ENCODE data around the gene ROS1.
"Not testable (repeated sequence)": the region's sequence is repeated elsewhere in the genome, so short reads cannot be mapped to it uniquely, and the experiment has no call there.

The ROS1 gene

GRCh38 chr6:117425431-117426153 lies at the start of gene ROS1:
ROS1 (minus strand) TSS chr6:117425942; CDS start chr6:117425656, 286 bp downstream.
- no peak for DNase-seq

- no peak for DNase-seq
These were observed 47.7 kb upstream of the ROS1 start for GRCh38 chr6:117473401-117473800.

GRCh38 chr6:117472667-117473066 lies 46.9 kb upstream of the ROS1 start:
- DNase-seq: no peak

- no peak for DNase-seq
These were observed 44.0 kb upstream of the ROS1 start for GRCh38 chr6:117469791-117470190.

- no peak for DNase-seq
These were observed 43.6 kb upstream of the ROS1 start for GRCh38 chr6:117469356-117469755.

- DNase-seq: not testable (repeated sequence)
These were observed 42.8 kb upstream of the ROS1 start for GRCh38 chr6:117468527-117468926.

DNA sequence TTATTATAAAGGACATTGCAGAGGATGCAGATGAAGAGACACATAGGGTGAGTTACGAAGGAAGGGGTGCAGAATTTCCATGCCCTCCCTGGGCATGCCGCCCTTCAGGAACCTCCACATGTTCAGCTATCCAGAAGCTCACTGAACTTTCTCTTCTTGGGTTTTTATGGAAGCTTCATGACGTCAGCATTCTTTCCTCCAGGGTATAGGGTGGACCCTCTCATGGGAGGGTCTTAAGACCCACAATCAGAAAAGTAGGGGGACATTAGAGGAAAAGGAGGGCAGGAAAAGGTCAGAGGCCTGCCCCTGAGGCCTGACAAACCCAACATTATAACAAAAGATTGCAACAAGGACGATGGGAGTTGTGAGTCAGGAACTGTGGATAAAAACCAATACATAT lies 42.1 kb upstream of the ROS1 start:
- DNase-seq: no peak

GRCh38 chr6:117465691-117466090 lies 39.9 kb upstream of the ROS1 start:
- DNase-seq: no peak

GRCh38 chr6:117464700-117465099 lies 39.0 kb upstream of the ROS1 start:
- no peak for DNase-seq

DNA sequence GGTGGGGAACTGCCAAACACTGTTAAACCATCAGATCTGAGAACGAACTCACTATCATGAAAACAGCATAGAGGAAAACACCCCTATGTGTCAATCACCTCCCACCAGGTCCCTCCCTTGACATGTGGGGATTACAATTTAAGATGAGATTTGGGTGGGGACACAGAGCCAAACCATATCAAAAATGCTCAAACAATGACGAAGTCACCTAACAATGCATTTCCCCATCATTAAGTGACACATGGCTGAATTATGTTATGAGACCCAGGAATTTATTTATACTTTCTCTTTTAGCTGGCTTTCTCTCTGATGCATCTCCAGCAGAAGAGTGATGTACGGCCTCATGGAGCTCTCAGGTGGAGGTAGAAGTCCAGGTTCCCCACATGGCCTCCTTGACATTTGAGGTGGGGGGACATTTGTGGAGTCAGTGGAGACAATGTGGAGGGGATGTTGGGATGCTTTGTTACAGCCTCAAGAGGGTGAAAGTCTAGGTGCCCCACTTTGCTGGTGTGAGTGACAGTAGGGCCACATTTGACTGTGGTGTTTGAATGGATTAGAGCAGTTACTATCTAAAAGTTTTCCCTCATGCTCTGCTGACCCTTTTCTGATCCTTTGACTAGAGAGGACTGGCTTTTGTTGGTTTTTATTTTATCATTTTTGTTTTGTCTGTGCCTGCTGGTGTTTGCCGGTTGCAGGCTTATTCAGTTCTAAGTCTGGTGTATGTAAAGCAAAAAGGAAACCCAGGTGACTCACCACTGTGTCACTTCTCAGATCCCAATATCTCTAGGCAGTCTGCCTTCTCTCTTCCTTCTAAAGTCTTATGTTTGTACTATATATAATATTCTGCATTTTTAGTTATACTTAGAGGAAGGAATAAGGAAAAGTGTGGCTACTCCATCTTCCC lies 38.3 kb upstream of the ROS1 start:
- no peak for DNase-seq

GRCh38 chr6:117459204-117459944 lies 33.6 kb upstream of the ROS1 start:
- no peak for DNase-seq

- no peak for DNase-seq
These were observed 31.3 kb upstream of the ROS1 start for GRCh38 chr6:117456998-117457397.

- DNase-seq: no peak
These were observed 30.5 kb upstream of the ROS1 start for GRCh38 chr6:117456250-117456649.

DNA sequence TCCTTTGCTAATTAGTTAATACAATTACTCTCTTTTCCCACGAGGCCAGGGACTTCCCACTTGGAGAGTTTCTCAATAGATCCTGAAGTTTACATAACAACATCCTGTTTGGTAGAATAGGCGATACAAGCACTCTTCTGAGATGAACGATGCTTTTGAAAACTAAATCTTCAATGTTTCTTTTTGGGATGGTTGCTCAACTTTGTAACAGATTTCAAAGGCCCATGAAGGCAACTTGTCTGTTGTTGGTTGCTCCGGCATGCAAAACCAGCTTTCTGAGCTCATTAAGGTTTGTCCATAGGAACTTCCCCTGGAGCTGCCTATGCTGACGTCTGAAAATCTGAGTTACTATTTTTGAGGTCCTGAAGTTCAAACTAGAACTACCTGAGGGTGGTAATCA lies 25.9 kb upstream of the ROS1 start:
- DNase-seq: no peak

DNA sequence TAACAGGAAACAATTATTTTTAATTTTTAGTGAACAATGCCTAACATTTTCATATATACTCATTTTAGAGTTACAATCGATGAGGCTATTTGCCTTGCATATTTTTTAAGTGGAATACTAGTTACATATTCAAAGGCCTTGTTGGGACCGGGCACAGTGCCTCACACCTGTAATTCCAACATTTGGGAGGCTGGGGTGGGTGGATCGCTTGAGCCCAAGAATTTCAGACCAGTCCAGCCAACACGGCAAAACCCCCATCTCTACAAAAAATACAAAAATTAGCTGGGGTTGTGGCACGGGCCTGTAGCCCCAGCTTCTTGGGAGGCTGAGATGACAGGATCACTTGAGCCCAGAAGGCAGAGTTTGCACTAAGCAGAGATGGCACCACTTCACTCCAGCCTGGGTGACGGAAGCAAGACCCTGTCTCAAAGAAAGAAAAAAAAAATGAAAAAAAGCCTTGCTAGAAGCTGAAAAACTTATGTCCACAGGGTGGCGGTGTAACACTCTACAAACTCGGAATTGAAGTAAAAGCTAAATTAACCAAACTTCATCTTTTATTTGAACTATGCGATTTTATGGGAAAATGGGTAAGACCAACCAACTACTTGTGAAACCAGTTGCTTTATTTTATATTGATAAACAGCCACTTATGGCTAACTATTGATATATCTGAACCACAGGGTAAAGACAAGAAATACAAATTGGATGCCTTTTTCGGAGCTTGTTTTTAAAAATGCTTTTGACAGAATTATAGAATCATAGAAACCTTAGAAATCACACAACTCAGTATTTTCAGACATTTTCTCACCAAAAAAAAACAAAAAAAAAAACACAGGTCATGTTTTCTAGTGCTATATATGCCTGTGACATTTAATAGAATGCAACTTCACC lies 24.1 kb upstream of the ROS1 start:
- DNase-seq: no peak

GRCh38 chr6:117448732-117449485 lies 23.2 kb upstream of the ROS1 start:
- no peak for DNase-seq

DNA sequence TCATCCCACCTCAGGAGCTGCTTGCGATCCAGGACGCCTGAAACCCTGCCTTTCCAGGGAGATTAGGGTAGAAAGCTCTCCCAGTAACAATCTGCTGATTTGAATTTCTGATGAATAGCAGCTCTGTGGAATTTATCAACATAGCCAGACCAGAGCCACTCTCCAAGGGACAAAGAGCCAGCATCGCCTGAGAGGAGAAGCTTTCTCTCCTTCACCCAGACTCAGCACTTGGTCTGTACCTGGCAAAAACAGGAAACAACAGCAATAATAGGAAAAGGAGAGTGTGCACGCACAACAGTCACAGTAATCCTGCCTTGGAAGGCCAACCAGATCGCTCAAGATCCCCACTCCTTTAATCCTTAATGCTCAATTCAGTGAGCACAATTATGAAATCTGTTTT lies 22.3 kb upstream of the ROS1 start:
- DNase-seq: no peak

DNA sequence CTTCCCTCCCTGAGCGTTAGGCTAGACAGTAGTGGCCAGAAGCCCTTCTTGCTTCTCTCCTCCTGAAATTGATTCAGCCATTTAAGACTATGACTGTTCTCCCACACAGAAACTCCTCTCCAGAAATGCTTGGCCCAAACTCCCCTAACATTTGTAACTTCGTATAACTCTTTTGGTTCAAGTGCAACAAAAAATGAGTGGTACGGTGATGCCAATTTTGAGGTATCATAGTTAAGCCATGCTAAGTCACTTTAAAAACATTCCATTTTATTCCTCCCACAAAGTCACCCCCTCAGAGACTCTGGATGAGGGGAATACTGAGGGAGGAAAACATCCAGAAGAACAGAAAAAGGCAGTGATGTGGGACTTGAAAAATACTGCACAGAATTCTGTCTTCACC lies 21.1 kb upstream of the ROS1 start:
- DNase-seq: no peak

DNA sequence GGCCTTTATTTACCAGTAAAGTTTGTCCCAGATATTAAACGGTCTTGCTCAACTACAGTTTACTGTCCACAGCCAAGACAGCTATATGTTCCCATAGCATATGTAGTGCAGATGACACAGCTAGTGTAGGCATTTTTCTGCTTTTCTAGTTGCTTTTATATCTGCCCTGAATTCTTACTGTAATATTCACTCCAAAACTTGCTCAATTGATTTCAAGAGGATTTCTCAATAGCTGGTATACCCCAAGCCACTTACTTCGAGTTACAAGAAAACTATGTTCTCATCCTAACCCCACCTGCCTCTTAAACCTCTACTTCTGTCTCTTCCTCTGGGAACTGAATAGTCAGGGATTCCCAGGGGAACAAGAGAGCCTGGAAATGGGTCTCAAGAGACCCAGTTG lies 18.9 kb upstream of the ROS1 start:
- no peak for DNase-seq

GRCh38 chr6:117442313-117442712 lies 16.6 kb upstream of the ROS1 start:
- DNase-seq: not testable (repeated sequence)

- DNase-seq: no peak
These were observed 16.1 kb upstream of the ROS1 start for GRCh38 chr6:117441824-117442264.

Data from NCI-H510A (cell line).